Measurements from ENCODE around the gene RHEBL1.

DNA sequence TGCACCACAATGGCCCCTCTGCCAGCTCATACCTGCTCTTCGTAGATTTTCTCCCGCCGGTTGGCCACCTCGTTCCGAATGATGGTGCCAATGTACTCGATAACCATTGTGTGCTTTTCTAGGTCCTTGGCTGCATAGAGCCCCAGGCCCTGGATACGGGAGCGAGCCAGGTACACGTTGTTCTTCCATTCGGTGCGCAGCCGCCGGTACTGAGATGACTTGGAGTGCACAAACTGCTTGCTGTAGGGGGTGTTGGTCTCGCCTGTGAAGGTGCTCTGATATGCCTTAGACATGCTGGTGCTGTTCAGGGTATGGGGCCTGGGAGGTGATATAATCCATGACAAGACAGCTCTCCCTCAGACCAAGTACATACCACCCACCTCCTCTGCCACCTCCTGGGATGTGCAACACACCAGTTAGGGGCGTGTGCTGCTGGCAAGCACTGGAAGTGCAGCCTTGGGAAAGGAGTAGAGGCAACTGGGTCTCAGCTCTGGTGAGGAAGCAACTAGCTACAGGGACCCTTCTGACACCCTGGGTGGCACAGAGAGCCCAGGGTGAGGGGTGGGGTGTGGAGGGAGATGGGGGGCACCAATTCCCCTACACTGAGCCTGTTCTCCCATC lies 47.1 kb downstream of the RHEBL1 start:
- TF ChIP-seq EP300 (IDR thresholded peaks at IDR 0.05), result no peak
- TF ChIP-seq, protein P1, sequence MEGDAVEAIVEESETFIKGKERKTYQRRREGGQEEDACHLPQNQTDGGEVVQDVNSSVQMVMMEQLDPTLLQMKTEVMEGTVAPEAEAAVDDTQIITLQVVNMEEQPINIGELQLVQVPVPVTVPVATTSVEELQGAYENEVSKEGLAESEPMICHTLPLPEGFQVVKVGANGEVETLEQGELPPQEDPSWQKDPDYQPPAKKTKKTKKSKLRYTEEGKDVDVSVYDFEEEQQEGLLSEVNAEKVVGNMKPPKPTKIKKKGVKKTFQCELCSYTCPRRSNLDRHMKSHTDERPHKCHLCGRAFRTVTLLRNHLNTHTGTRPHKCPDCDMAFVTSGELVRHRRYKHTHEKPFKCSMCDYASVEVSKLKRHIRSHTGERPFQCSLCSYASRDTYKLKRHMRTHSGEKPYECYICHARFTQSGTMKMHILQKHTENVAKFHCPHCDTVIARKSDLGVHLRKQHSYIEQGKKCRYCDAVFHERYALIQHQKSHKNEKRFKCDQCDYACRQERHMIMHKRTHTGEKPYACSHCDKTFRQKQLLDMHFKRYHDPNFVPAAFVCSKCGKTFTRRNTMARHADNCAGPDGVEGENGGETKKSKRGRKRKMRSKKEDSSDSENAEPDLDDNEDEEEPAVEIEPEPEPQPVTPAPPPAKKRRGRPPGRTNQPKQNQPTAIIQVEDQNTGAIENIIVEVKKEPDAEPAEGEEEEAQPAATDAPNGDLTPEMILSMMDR (IDR thresholded peaks at IDR 0.05), result no peak

All from tibial nerve (tissue), 4 donors.